ENCODE results near the gene PPP2R5B.

DNA sequence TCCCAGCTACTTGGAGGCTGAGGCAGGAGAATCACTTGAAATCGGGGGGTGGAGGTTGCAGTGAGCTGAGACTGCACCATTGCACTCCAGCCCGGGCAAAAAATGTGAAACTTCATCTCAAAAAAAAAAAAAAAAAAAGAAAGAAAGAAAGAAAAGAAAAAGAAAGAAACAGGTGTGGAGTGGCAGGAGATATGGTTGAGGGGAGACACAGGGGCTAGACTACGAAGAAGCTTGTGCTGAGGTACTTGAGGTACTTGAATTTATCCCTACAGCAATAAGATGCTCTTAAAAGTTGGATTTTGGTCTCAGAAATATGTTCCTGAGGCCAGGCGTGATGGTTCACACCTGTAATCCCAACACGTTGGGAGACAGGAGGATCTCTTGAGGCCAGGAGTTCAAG is 49.6 kb downstream of the PPP2R5B start:
- TF ChIP-seq, protein P1, sequence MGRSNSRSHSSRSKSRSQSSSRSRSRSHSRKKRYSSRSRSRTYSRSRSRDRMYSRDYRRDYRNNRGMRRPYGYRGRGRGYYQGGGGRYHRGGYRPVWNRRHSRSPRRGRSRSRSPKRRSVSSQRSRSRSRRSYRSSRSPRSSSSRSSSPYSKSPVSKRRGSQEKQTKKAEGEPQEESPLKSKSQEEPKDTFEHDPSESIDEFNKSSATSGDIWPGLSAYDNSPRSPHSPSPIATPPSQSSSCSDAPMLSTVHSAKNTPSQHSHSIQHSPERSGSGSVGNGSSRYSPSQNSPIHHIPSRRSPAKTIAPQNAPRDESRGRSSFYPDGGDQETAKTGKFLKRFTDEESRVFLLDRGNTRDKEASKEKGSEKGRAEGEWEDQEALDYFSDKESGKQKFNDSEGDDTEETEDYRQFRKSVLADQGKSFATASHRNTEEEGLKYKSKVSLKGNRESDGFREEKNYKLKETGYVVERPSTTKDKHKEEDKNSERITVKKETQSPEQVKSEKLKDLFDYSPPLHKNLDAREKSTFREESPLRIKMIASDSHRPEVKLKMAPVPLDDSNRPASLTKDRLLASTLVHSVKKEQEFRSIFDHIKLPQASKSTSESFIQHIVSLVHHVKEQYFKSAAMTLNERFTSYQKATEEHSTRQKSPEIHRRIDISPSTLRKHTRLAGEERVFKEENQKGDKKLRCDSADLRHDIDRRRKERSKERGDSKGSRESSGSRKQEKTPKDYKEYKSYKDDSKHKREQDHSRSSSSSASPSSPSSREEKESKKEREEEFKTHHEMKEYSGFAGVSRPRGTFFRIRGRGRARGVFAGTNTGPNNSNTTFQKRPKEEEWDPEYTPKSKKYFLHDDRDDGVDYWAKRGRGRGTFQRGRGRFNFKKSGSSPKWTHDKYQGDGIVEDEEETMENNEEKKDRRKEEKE (IDR thresholded peaks at IDR 0.05; ENCODE audit: borderline replicate concordance in 1 of 2, control insufficient read depth in 1 of 2, low read depth in 2 of 2, low read length in 1 of 2), result no peak
- TF ChIP-seq ZNF282 (CRISPR knock-in tag; IDR thresholded peaks at IDR 0.05) (no peak), U2AF1 (optimal IDR thresholded peaks at IDR 0.05; ENCODE audit: low read depth, low read length) (no peak), CREB1 (IDR thresholded peaks at IDR 0.05) (no peak), CREB1 (CRISPR knock-in tag; IDR thresholded peaks at IDR 0.05) (no peak), SMARCC2 (IDR thresholded peaks at IDR 0.05; ENCODE audit: low read depth) (no peak), PHB2 (IDR thresholded peaks at IDR 0.05; ENCODE audit: low read depth) (no peak), ZNF561 (CRISPR knock-in tag; conservative IDR thresholded peaks at IDR 0.05) (no peak)
- TF ChIP-seq, protein P2, sequence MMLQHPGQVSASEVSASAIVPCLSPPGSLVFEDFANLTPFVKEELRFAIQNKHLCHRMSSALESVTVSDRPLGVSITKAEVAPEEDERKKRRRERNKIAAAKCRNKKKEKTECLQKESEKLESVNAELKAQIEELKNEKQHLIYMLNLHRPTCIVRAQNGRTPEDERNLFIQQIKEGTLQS (IDR thresholded peaks at IDR 0.05), result no peak
- TF ChIP-seq, protein P2 (CRISPR knock-in tag; conservative IDR thresholded peaks at IDR 0.05), result no peak
- TF ChIP-seq, protein P3, sequence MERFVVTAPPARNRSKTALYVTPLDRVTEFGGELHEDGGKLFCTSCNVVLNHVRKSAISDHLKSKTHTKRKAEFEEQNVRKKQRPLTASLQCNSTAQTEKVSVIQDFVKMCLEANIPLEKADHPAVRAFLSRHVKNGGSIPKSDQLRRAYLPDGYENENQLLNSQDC (CRISPR knock-in tag; IDR thresholded peaks at IDR 0.05), result no peak
